Measurements from ENCODE around the gene WDR91. TPM values are rescaled to one million over a fixed set of nuclear protein-coding genes. Genes with fewer than 3 reads are reported as not detected.
"Not testable (repeated sequence)": the region's sequence is repeated elsewhere in the genome, so short reads cannot be mapped to it uniquely, and the experiment has no call there.

The WDR91 gene
- total and polyA plus RNA-seq, 8 donors = 6.3 to 79.4 (median 15.5) TPM

DNA sequence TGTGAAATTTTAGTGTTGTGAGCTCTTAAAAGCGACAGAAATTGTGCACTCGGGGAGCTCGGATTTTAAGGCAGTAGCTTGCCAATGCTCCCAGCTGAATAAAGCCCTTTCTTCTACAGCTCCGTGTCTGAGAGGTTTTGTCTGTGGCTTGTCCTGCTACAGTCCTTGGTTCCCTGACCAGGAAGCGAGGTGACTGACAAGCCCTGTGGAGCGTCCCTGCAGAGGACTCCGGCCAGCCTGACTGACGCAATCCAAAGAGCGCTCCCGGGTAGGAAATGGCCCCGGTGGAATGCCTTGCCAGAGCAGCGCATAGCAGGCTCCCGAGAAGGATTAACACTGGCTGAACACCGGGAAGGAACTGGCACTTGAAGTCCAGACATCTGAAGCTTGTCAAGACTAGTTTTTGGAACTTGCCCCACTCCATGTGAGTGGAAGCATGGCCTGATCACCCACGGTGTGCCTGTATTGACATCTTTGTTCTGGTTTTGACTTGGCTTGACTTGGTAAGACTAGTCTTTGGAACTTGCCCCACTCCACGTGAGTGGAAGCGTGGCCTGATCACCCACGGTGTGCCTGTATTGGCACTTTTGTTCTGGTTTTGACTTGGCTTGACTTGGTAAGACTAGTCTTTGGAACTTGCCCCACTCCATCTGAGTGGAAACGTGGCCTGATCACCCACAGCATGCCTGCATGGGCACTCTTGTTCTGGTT lies 39.6 kb downstream of the WDR91 start:
- DNase-seq; H3K27me3 ChIP-seq; H3K9me3 ChIP-seq; intact Hi-C loops (cut with DNase I; ENCODE audit: low total_unique reads): not testable (repeated sequence)
- TF ChIP-seq POLR2AphosphoS5 (IDR thresholded peaks at IDR 0.05) = peak in 1 of 3 donors; percentile 47
- peak overlapping the region in 1 of 4 donors; percentile 6 for H3K4me3 ChIP-seq
- whole genome bisulfite sequencing, 5 donors = 65 to 90% (median 72%) methylated on average over 12 to 19 of the region's 19 CpGs
- peak overlapping the region in 4 of 5 donors; percentile 89 to 99 (median 96) for H3K27ac ChIP-seq
- peaks cover 12 to 20% (median 15%) of the 10 kb centered on the region in 4 donors for H3K36me3 ChIP-seq
- peaks cover 35 to 50% (median 45%) of the 10 kb centered on the region in 4 donors for H3K4me1 ChIP-seq

- DNase-seq; intact Hi-C loops (cut with DNase I; ENCODE audit: low total_unique reads); H3K9me3 ChIP-seq; H3K27me3 ChIP-seq: not testable (repeated sequence)
- H3K4me1 ChIP-seq = peaks cover 35 to 53% (median 51%) of the 10 kb centered on the region in 4 donors
- peak overlapping the region; percentile 66 to 91 (median 78) for H3K4me3 ChIP-seq
- peak overlapping the region; percentile 89 to 99 (median 96) for H3K27ac ChIP-seq
- WGBS, 5 donors = 23 to 28% (median 25%) methylated on average over 12 of the region's 12 CpGs
- H3K36me3 ChIP-seq = peaks cover 19 to 27% (median 22%) of the 10 kb centered on the region in 4 donors
These were observed 40.3 kb downstream of the WDR91 start for GRCh38 chr7:135170998-135171481.

- peak; percentile 96 to 98 for DNase-seq
- no peak for TF ChIP-seq EP300 (IDR thresholded peaks at IDR 0.05)
- TF ChIP-seq, protein P1, sequence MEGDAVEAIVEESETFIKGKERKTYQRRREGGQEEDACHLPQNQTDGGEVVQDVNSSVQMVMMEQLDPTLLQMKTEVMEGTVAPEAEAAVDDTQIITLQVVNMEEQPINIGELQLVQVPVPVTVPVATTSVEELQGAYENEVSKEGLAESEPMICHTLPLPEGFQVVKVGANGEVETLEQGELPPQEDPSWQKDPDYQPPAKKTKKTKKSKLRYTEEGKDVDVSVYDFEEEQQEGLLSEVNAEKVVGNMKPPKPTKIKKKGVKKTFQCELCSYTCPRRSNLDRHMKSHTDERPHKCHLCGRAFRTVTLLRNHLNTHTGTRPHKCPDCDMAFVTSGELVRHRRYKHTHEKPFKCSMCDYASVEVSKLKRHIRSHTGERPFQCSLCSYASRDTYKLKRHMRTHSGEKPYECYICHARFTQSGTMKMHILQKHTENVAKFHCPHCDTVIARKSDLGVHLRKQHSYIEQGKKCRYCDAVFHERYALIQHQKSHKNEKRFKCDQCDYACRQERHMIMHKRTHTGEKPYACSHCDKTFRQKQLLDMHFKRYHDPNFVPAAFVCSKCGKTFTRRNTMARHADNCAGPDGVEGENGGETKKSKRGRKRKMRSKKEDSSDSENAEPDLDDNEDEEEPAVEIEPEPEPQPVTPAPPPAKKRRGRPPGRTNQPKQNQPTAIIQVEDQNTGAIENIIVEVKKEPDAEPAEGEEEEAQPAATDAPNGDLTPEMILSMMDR (IDR thresholded peaks at IDR 0.05) = peak in 5 of 7 experiments; percentile 30 to 77 (median 66)
- peak; percentile 56 to 84 (median 66) for TF ChIP-seq POLR2AphosphoS5 (IDR thresholded peaks at IDR 0.05)
- TF ChIP-seq POLR2A (IDR thresholded peaks at IDR 0.05) = peak in 2 of 4 donors; percentile 46 to 60
- 0 to 2% (median 1%) methylated on average over 43 to 77 of the region's 77 CpGs for WGBS, 5 donors
- intact Hi-C loops (cut with DNase I; ENCODE audit: low total_unique reads) = no loop called here
- Histone ChIP-seq H3K36me3 (peaks cover 25 to 33% (median 28%) of the 10 kb centered on the region in 4 donors), H3K9me3 (no peaks in the 10 kb centered on the region), H3K27ac (peak within 1 kb of the TSS; percentile 89 to 99 (median 96)), H3K4me1 (peaks cover 35 to 59% (median 54%) of the 10 kb centered on the region in 4 donors), H3K4me3 (peak within 1 kb of the TSS; percentile 66 to 91 (median 78)), H3K27me3 (no peaks in the 10 kb centered on the region)
These were observed 40.9 kb downstream of the WDR91 start, which contains the start of gene CYREN for GRCh38 chr7:135170274-135170997. CYREN (minus strand) TSS chr7:135170707; CDS start chr7:135168922, 1,785 bp downstream.

GRCh38 chr7:135169964-135170273 lies 41.4 kb downstream of the WDR91 start:
- Histone ChIP-seq H3K36me3 (peaks cover 27 to 38% (median 34%) of the 10 kb centered on the region in 4 donors), H3K9me3 (no peaks in the 10 kb centered on the region), H3K27me3 (no peaks in the 10 kb centered on the region), H3K4me3 (peak overlapping the region; percentile 66 to 91 (median 78)), H3K4me1 (peaks cover 35 to 63% (median 57%) of the 10 kb centered on the region in 4 donors), H3K27ac (peak overlapping the region; percentile 89 to 99 (median 96))
- TF ChIP-seq, protein P1 (IDR thresholded peaks at IDR 0.05) = no peak
- TF ChIP-seq EP300 (IDR thresholded peaks at IDR 0.05) (no peak), POLR2AphosphoS5 (IDR thresholded peaks at IDR 0.05) (no peak), POLR2A (IDR thresholded peaks at IDR 0.05) (no peak)
- DNase-seq = no peak
- WGBS, 5 donors = 1 to 4% (median 1%) methylated on average over 17 of the region's 17 CpGs
- intact Hi-C loops (cut with DNase I; ENCODE audit: low total_unique reads) = loop anchor here (10.0 kb wide), 1 partner anchor 175 kb away; no protein-coding TSS in a partner anchor
